ENCODE results near the gene BCAS3.

DNA sequence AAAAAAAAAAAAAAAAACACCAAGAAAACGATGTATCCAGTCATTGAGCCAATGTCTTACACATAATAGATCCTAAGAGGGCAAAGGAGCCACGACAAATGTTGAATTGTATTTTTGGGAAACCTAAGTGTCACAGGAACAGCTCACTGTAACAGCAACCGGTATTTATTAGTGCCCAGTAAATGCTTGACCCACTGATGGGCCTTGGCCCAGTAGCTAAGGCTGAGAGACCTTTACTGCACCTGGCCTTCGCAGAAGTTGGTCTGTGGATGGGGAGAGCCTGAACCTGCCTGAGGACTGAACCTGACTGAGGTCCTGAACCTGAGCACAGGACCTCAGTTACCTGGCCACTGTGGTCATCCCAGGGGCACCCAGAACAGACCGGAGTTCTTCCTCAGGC lies 657.0 kb downstream of the BCAS3 start:
- TF ChIP-seq TOX (CRISPR knock-in tag; IDR thresholded peaks at IDR 0.05; ENCODE audit: borderline replicate concordance) (no peak), CSDC2 (CRISPR knock-in tag; IDR thresholded peaks at IDR 0.05) (no peak), ZNF8 (CRISPR knock-in tag; IDR thresholded peaks at IDR 0.05) (no peak)
